8988T (cell line): Measurements from ENCODE around the gene CFAP157.

Experiments used
- DNase-seq: peaks from one replicate; pipeline ENCODE4 v3.0.0; 2011

CFAP157 gene

DNA sequence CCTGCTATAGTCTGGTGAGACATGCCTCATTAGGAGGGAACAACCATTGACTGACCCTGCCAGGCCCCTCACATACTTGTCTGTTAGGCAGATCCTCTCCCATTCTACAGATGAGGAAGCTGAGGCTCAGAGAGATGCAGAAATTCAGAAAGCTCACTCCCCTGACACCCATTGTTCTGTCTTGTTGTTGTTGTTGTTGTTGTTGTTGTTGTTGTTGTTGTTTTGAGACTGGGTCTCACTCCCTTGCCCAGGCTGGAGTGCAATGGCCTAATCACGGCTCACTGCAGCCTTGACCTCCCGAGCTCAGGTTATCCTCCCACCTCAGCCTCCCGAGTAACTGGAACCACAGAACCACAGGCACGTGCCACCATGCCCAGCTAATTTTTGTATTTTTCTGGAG, 13.1 kb upstream of the CFAP157 start:
- no peak for DNase-seq

DNA sequence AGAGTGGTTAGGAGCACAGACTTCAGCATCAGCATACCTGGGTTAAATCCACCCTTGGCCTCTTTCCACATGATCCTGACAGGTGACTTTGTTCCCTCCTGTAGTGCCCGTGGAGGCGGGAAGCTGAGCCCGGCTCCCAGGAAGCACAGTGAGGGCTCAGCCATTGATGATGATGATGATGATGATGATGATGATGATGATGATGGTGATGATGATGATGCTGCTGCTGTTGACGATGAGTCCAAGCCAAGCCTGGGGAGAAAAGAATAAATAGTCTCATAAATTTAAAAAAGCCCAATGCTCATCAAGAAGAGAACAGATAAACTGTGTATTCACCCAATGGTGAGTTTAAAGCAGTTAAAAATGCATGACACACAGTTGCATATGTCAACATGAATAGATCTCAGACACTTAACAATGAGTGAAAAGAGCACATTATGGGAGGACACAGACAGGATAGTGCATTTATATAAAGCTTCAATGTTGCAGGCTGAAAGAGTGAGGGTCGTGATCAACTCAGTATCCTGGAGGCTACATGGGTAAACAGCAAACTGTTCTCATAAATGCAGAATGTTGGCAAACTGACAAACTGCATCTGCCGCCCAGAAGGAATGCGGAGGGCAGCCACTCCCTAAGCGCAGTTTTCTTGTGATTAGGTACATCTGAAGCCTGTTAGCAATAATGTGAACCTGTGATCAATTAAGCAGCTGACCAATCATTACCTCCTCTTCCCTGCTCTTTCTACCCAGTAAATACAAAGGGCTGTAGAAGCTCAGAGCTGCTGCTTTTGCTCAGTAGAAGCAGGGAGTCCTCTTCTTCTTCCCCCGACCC, 11.7 kb upstream of the CFAP157 start:
- no peak for DNase-seq

DNA sequence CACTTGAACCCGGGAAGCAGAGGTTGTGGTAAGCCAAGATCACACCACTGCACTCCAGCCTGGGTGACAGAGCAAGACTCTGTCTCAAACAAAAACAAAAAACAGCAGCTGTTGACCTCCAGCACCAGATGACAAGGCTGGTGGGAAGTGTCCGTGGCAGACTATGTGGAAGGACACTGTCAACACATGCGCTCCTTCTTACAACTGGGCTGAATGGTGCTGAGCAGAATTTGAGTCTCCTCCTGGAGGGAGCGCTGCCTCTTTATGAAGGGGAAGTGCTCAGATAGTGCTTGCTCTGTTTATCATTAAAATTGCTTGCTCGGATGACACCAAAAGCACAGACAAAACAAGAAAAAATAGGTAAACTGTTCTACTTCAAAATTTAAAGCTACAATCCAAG, 9.2 kb upstream of the CFAP157 start:
- DNase-seq: no peak

DNA sequence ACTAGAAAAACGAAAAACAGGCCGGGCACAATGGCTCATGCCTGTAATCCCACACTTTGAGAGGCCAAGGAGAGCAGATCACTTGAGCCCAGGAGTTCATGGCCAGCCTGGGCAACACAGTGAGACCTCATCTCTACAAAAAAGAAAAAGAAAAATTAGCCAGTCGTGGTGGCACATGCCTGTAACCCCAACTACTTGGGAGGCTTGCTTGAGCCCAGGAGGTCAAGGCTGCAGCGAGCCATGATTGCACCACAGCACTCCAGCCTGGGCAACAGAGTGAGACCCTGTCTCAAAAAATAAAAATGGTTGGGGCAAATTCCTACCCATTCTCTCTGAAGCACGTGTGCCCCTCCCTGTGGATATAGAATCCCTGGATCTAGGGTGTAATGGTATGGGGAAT, 8.4 kb upstream of the CFAP157 start:
- DNase-seq: no peak

DNA sequence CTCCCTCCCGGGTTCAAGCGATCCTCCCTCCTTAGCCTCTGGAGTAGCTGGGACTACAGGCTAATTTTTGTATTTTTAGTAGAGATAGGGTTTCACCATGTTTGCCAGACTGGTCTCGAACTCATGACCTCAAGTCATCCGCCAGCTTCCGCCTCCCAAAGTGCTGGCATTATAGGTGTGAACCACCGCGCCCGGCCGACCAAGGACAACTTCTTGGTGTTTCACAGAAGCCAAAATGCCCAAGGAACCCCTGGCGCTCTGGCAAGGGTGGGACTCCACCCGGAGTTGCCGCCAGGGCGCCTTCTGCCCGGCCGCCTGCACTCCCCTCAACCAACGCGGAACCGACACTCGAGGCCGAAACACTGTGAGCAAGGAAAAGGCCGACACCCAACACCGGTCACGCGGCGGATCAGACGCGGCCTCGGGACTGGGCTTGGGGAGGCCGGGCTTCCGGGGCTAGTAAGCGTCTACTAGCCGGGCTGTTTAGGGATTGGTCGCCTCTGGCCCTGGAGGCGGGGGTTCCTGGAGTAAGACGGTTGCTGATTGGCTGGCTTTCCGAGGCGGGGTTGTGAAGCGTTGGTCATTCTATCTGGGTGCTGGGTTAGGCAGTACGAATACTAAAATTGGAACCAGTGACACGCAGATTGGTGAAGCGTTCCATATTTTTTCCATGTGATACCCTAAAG, 7.7 kb upstream of the CFAP157 start:
- peak; percentile 83 for DNase-seq

DNA sequence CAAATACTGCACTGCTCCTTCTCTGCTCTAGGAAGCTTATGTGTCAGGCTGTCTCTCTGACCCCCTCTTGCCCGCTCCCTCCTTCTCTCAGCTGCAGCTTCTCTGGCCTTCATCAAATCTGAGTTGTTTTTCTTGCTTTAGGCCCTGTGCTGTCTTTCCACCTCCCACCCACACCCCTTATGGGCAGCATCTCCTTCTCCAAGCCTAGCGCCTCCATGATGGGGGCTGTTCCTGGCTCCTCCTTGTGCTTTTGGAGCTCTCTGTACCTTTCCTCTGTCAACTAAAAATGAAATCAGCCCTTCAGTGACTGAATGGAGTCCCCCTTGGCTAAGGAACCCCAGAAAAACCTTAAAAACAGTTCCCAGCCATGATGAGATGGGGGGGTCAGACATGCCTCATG, 6.6 kb upstream of the CFAP157 start:
- no peak for DNase-seq

DNA sequence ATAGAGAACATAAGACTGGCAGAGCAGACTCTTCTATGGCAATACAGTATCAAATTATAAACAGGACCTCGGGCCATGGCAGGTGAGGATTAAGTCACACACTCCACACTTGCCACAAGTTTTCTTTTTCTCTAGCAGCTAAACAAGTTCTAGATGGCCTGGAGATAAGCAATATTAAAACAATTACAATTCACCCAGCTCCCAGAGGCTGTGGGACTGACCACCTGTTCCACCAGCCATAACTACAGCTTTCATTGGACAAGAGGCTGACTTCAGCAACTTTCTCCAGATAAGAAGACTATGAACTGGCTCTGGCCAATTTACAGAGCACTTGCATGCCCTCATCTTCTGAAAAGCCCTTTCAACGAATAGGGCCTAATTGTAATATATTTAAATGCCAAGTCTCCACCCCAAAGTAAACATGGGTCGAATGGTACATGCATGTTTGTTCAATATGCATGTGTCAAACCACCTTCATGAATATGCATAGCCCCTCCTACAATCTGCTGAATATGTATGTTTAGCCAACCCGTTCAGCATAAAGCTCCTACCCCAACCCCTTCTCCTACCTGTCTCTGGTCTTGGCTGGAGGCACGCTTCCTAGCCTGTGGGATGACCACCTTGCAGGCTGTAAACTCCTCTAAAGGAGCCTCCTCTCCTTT, 6.1 kb upstream of the CFAP157 start:
- no peak for DNase-seq

DNA sequence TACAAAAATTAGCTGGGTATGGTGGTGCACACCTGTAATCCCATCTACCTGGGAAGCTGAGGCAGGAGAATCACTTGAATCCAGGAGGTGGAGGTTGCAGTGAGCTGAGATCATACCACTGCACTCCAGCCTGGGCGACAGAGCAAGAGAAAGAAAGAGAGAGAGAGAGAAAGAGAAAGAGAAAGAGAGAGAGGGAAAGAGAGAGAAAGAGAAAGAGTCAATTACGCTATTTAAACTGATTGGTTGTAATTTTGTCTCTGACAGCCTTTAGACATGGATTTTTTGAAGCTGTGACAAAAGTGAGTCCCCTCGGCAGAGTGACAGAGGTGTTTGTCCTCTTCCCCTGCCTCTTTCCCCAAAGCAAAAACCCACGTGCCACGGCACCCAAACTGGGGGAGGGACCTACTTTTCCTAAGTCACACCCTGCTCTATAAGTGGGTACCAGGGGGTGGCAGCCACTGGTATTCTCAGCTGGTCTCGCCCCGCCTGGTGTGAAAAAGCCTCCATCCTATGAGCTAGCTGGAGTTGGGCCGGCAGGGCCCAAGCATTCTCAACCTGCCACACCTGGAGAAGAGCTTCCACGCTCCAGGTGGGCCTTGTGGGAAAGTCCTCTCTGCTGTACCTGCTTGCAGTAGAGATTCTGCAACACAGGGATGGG, 3.4 kb upstream of the CFAP157 start:
- no peak for DNase-seq

DNA sequence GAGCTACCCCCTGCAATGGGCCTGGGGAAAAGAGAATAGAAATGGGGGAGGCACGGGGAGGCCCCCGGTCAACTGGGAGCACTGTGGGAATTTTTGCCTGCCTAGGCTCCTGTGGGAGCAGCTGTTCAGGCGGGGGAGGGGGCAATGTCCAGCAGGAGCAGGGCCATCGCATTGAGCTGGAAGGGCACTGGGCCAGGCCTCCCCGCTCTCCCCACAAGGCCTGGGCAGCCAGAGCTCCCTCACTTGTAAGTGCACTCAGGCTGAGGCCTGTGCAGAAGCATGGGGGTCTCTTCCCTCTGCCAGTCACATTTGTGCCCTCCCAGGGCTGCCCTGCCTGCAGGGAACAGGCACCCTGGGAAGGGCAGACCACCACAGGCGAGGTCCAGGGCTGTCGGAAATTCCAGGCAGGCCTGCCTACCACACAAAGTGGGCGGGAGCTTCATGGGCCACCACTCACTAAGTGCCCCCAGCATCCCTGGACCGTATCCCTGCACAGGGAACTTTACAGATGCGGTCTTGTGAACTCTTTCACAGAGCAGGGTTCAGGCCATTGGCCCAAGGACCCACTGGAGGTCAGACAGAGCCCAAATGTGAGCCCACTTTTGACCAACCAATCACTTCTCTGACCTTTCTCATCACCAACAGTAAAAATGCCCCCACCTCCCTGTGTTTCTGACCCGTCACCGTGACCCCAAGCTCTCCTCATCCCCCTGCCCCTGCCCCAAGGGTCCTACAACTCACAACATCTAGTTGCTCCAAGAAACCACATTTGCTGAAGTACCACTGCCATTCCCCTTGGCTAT, 1.0 kb upstream of the CFAP157 start:
- no peak for DNase-seq

DNA sequence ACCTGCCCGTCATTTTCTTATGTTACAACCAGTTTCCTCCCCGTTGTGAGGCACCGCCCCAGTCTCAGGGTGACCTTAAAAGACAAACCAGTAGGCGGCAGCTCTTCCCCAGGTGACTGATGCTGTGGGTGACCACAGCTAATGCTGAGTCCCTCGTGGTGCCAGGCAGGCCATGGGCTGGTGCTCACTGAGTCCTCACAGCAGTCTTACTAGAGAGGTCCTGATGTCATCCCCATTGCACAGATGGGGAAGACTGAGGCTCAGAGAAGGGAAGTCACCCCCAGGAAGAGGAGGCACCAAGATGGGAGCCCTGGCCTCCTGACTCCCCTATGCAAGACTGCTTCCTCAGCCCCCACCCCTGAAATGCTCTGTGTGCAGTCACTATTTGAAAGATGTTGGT, 978 bp downstream of the CFAP157 start:
- peak; percentile 74 for DNase-seq

DNA sequence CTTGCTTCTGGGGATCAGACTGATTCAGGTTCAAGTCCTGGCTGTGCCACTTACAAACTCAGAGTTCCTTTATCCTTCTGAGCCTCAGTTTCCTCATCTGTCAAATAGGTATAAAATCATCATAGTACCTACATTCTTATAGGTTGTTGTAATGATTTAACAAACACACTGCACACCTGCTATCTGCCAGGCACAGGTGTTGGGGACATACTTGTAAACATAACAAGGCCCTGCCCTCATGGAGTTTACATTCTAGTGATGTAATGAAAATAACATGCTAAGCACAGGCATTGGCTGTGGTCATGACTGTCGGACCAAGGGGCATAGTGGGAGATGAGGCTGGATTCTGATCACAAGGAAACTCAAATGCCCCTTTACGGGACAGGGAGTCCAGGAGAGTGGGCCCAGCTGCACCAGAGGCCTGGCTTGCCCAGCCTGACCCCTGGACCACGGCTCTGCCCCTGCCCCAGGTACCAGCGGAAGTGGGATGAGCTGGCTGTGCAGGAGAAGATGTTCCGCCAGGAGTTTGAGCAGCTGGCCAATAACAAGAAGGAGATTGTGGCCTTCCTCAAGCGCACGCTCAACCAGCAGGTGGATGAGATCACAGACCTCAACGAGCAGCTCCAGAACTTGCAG, 2.3 kb downstream of the CFAP157 start:
- no peak for DNase-seq

DNA sequence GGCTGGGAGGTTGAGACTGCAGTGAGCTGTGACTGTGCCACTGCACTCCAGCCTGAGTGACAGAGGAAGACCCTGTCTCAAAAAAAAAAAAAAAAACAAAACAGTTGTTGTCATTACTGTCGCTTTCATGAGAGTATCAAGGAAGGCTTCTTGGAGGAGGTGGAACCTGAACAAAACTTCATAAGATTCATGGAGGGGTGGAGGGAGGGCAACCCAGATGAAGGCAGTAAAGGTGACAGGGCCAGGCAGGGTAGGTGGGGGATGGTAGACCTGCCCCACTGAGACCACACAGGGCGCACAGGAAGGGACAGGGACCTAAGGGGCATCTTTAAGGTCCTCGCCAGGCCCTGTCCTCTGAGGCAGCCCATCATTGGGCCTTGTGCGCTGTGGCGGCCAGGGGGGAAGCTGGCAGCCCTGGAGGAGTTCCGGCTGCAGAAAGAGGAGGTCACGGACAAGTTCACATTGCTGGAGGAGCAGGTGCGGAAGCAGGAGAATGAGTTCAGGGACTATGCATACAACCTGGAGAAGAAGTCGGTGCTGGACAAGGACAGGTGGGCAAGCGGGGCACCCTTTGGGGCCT, 3.5 kb downstream of the CFAP157 start:
- no peak for DNase-seq

DNA sequence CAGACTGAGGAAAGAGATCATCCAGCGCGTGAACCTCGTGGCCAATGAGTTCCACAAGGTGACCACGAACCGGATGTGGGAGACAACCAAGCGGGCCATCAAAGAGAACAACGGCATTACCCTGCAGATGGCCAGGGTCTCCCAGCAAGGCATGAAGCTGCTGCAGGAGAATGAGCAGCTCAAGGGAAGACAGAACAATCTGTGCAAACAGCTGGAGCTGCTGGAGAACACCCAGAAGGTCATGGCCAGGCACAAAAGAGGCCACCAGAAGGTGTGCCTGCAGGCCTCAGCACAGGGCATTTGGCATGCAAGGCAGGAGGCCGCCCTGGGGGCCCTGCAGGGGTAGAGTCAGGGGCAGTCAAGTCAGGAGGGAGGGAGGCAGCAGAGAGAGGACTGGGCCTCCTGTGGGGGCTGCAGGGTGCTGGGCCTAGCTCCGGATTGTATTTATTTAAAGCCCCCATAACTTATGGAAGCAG, 4.5 kb downstream of the CFAP157 start:
- DNase-seq: no peak

DNA sequence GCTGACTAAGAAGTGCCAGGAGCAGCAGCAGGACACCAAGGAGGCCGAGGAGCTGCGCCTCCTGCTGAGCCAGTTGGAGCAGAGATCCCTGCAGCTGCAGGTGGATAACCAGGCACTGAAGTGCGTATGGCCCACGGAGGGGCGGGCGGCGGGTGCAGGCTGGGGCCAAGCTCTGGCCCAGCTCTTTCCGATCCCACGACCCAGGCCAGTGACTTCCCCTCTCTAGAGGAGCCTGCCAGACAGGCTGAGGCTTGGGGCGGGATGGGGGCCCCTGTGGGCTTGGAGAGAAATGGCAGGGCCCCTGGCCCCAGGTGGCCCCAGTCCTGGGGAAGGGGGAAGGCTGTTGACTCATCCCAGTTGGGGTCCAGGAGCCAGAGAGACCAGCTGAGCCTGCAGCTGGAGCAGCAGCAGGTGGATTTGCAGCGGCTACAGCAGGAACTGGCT, 5.1 kb downstream of the CFAP157 start:
- no peak for DNase-seq

DNA sequence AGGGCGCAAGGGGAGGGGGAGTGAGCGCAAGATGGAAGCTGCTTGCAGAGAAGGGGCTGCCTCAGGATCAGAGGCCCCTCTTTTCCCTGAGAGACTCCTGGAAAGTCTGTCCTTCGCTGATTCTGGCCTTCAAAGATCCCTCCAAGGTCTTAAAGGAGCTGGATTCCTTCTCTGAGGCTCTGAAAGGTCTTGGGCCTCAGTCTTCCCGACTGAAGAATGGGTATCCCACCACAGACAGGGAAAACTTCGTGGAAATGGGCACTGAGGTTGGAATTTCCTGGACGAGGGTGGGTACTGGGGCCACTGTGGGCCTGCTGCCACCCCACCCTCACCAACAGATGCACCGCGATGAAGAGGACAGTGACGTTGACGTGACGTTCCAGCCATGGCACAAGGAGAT, 5.6 kb downstream of the CFAP157 start:
- DNase-seq: no peak

DNA sequence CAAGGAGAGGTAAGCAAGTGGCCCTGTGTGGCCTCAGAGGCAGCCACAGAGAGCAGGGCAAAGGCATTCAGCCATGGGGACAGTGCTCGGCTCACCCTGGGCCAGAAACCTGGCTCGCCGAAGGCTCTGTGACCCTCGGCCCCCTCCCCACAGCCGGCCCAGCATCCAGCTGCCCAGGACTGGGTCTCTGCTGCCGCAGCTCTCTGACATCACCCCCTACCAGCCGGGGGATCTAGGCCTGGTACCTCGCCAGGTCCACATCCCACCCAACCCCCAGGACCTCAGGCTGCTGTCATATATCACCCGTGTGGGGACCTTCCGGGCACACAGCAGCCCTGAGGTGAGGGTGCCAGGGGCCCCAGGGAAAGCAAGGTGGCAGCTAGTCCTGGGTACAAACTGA, 6.1 kb downstream of the CFAP157 start:
- no peak for DNase-seq

DNA sequence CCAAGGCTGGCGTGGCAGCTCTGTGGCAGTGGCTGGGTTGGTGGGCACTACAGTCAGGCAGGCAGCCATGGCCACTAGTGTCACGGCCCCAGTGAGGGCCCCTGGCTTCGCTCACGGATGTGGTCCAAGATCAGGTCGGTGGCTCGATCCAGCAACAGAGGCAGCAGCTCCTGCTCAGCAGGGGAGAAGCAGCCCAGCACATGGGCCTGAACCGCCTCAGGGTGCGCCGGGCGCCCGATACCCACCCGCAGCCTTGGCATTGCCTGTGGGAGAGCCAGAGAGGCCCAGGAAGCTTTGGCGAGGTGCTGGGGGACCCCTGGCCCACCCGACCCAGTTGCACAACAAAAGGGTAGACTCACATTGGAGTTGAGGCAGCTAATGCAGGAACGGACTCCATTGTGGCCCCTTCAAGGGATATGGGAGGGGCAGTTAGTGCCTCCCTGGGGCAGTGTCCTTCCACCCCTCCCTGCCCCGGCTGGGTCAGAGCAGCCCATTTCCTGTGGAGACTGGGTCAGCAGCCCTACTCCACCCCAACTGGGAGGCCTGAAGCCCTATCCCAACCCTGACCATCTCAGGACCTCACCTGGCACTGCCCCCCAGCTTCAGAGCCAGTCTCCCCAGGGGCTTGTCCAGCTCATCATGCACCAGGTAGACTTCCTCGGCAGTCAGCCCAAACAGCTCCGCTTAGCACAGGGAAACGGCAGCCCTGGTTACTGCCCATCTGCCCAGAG, 7.4 kb downstream of the CFAP157 start:
- DNase-seq: no peak

DNA sequence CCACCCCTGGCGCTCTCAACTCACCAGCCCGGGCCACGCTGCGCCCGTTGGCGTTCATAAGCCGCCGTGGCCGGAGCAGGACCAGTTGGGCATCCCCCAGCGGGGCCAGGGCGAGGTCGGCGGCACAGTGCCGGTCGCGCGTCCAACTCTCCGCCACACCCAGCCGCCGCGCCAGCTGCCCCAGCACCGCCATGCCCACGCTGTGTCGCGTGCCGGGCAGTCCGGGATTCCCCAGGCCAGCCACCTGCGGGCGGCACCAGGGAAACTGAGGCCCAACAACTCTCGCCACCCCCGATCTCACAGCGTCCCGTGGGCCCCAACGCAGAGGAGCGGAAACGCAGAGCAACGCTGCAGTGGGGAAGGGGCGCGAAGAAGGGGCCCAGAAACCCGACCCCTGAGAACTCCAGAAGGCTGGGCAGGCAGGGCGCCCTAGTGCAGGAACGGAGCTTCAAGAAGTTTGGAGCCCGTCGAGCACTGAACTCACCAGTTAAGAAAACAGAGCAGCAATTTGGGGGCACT, 8.2 kb downstream of the CFAP157 start:
- DNase-seq: no peak

DNA sequence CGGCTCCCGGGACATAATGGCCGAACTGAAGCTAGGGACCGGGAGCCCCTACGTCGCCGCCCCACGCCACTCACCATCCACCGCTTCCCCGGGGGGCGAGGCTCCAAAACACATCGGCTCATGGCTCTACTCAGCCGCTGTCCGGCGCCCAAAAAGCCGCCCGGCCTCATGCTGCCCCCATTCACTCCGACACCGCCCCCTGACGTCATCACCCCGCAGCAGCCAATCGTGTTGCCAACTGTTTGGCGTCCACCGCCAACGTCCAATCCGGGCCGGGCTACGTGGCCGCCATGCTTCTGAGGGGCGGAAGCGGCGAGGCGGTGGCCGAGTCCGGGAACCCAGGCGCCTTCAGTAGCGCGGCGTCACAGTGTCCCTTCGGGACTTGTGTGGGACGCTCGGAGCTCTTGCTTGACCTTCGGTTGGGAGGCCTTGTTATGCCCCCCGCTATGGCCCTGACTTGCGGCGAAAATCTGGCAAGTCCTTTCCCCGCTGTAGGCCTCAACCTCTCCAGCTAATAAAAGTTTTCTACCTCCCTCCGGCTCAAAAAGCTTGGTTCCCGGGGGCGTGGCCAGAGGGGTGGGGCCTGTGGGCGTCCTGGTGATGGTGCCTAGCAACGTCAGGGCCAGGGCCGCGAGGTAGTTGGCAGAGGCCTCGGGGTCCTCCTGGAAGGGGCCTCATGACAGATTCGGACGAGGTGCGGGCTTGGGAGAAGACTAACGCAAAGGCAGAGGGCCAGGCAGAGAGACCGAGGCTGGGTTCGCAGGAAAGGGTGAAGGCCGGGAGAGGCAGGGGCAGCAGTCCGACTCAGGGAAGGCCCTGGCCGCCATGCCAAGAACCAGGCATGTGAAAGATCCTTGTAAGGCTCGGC, 8.9 kb downstream of the CFAP157 start, which contains the start of the genes PTRH1 and TTC16:
TSS of gene PTRH1 (minus strand) at position 194 of the 868 bp plus-strand sequence. CDS start at position 170, 24 bp downstream.
TSS of gene TTC16 (plus strand) at position 610 of the 868 bp plus-strand sequence. CDS start at position 677, 67 bp downstream.
- DNase-seq: peak; percentile 98
